Retinal pigment epithelial cell (primary cell): ENCODE measurements around the gene GALNT2.

ENCODE experiments used
- DNase-seq: peaks from one replicate; pipeline ENCODE4 v3.0.0-alpha.2; 2010; ENCODE audit warnings: low read depth
- H3K4me3 ChIP-seq: 2 replicates; pipeline ENCODE4 v1.5.1; 2011; ENCODE audit warnings: mild to moderate bottlenecking, low read length, control low read depth, moderate library complexity
- CTCF ChIP-seq: conservative IDR thresholded peaks from 2 replicates; pipeline ENCODE4 v1.5.1; 2011; ENCODE audit warnings: low read depth, low read length, control low read depth, inconsistent platforms

Gene GALNT2

GRCh38 chr1:230057681-230058565, 9.1 kb upstream of the GALNT2 start:
- TF ChIP-seq CTCF: no peak
- H3K4me3 ChIP-seq: no peak overlapping the region
- no peak for DNase-seq

GRCh38 chr1:230058626-230059025, 8.4 kb upstream of the GALNT2 start:
- DNase-seq: no peak
- no peak for TF ChIP-seq CTCF
- H3K4me3 ChIP-seq: no peak overlapping the region

GRCh38 chr1:230061801-230062200, 5.2 kb upstream of the GALNT2 start:
- no peak for DNase-seq
- no peak overlapping the region for H3K4me3 ChIP-seq
- TF ChIP-seq CTCF: no peak

- H3K4me3 ChIP-seq: no peak overlapping the region
- DNase-seq: no peak
- TF ChIP-seq CTCF: no peak
Observed at GRCh38 chr1:230062521-230062920, 4.5 kb upstream of the GALNT2 start.

GRCh38 chr1:230064283-230064682, 2.8 kb upstream of the GALNT2 start:
- TF ChIP-seq CTCF: no peak
- H3K4me3 ChIP-seq: no peak overlapping the region
- no peak for DNase-seq

- no peak for TF ChIP-seq CTCF
- no peak overlapping the region for H3K4me3 ChIP-seq
- DNase-seq: no peak
Observed at GRCh38 chr1:230065161-230065560, 1.9 kb upstream of the GALNT2 start.

GRCh38 chr1:230065571-230065970, 1.5 kb upstream of the GALNT2 start:
- no peak for DNase-seq
- no peak overlapping the region for H3K4me3 ChIP-seq
- TF ChIP-seq CTCF: no peak
